ENCODE measurements around the gene SSTR4.

- TF ChIP-seq, protein P1, sequence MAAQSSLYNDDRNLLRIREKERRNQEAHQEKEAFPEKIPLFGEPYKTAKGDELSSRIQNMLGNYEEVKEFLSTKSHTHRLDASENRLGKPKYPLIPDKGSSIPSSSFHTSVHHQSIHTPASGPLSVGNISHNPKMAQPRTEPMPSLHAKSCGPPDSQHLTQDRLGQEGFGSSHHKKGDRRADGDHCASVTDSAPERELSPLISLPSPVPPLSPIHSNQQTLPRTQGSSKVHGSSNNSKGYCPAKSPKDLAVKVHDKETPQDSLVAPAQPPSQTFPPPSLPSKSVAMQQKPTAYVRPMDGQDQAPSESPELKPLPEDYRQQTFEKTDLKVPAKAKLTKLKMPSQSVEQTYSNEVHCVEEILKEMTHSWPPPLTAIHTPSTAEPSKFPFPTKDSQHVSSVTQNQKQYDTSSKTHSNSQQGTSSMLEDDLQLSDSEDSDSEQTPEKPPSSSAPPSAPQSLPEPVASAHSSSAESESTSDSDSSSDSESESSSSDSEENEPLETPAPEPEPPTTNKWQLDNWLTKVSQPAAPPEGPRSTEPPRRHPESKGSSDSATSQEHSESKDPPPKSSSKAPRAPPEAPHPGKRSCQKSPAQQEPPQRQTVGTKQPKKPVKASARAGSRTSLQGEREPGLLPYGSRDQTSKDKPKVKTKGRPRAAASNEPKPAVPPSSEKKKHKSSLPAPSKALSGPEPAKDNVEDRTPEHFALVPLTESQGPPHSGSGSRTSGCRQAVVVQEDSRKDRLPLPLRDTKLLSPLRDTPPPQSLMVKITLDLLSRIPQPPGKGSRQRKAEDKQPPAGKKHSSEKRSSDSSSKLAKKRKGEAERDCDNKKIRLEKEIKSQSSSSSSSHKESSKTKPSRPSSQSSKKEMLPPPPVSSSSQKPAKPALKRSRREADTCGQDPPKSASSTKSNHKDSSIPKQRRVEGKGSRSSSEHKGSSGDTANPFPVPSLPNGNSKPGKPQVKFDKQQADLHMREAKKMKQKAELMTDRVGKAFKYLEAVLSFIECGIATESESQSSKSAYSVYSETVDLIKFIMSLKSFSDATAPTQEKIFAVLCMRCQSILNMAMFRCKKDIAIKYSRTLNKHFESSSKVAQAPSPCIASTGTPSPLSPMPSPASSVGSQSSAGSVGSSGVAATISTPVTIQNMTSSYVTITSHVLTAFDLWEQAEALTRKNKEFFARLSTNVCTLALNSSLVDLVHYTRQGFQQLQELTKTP (IDR thresholded peaks at IDR 0.05; ENCODE audit: low read depth in 1 of 2, partially characterized antibody in 2 of 2), result no peak
- TF ChIP-seq POLR2AphosphoS5 (IDR thresholded peaks at IDR 0.05; ENCODE audit: control insufficient read depth, insufficient read depth, low read depth, low read length) (no peak), POLR2A (conservative IDR thresholded peaks at IDR 0.05) (no peak), TEAD2 (tag; IDR thresholded peaks at IDR 0.05) (no peak), ZNF174 (CRISPR knock-in tag; IDR thresholded peaks at IDR 0.05) (no peak), RAD21 (CRISPR knock-in tag; conservative IDR thresholded peaks at IDR 0.05 in 1 of 2, IDR thresholded peaks at IDR 0.05 in 1 of 2) (no peak), NR2C2 (CRISPR knock-in tag; IDR thresholded peaks at IDR 0.05) (no peak), NR2C2 (tag; IDR thresholded peaks at IDR 0.05) (no peak), KLF6 (CRISPR knock-in tag; IDR thresholded peaks at IDR 0.05; ENCODE audit: borderline replicate concordance) (no peak), ZBTB7A (IDR thresholded peaks at IDR 0.05; ENCODE audit: borderline replicate concordance, control insufficient read depth, low read depth, low read length) (no peak)
- TF ChIP-seq, protein P2, sequence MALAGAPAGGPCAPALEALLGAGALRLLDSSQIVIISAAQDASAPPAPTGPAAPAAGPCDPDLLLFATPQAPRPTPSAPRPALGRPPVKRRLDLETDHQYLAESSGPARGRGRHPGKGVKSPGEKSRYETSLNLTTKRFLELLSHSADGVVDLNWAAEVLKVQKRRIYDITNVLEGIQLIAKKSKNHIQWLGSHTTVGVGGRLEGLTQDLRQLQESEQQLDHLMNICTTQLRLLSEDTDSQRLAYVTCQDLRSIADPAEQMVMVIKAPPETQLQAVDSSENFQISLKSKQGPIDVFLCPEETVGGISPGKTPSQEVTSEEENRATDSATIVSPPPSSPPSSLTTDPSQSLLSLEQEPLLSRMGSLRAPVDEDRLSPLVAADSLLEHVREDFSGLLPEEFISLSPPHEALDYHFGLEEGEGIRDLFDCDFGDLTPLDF (CRISPR knock-in tag; IDR thresholded peaks at IDR 0.05), result no peak
Observed at GRCh38 chr20:22995923-22996322, 39.2 kb upstream of the SSTR4 start.
